Fibroblast of skin of right biceps (primary cell): ENCODE results near the gene TNS2.
A peak's percentile ranks its signal among the peaks of the same experiment; 100 is the strongest.

Experiments
- DNase-seq: peaks from one replicate; pipeline ENCODE4 v3.0.0-alpha.2; 2013

TNS2 gene

DNA sequence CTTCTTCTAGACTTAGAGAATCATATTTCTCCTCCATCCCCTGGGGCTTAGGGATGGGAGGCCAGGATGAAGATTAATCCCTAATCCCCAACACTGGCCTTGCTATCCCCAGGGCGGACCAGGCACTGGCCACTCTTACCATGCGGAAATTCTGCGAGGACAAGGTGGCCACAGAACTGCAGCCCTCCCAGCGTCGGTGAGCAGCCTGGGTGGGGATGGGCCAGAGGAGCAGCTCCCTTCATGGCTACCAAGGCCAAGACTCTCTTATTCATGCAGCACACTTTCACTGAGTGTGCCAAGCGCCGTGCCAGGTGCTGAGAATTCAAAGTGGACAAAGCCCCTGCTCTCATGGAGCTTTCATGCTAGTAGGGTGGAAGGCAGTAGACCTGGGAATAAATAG, 7.0 kb downstream of the TNS2 start:
- no peak for DNase-seq

GRCh38 chr12:53057816-53058500, 8.1 kb downstream of the TNS2 start:
- no peak for DNase-seq

DNA sequence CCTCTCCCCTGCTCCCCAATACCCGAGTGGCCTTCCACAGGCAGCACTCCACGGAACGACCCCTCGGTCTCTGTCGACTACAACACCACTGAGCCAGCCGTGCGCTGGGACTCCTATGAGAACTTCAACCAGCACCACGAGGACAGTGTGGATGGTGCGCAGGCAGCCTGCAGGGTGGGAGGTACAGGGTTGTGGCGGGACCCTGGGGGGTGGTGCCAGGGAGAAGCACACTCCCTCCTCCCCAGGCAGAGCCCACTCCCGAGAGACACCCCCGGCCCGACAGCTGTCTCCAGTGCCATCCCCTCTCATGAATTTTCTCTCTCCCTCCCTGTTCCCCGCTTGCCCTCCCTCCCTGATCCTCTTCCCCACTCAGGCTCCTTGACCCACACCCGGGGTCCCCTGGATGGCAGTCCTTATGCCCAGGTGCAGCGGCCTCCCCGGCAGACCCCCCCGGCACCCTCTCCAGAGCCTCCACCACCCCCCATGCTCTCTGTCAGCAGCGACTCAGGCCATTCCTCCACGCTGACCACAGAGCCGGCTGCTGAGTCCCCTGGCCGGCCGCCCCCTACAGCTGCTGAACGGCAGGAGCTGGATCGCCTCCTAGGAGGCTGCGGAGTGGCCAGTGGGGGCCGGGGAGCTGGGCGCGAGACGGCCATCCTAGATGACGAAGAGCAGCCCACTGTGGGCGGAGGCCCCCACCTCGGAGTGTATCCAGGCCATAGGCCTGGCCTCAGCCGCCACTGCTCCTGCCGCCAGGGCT, 9.0 kb downstream of the TNS2 start:
- DNase-seq, result no peak

DNA sequence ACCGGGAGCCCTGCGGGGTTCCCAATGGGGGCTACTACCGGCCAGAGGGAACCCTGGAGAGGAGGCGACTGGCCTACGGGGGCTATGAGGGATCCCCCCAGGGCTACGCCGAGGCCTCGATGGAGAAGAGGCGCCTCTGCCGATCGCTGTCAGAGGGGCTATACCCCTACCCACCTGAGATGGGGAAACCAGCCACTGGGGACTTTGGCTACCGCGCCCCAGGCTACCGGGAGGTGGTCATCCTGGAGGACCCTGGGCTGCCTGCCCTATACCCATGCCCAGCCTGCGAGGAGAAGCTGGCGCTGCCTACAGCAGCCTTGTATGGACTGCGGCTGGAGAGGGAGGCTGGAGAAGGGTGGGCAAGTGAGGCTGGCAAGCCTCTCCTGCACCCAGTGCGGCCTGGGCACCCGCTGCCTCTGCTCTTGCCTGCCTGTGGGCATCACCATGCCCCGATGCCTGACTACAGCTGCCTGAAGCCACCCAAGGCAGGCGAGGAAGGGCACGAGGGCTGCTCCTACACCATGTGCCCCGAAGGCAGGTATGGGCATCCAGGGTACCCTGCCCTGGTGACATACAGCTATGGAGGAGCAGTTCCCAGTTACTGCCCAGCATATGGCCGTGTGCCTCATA, 9.7 kb downstream of the TNS2 start:
- no peak for DNase-seq

GRCh38 chr12:53060064-53060720, 10.3 kb downstream of the TNS2 start:
- no peak for DNase-seq

DNA sequence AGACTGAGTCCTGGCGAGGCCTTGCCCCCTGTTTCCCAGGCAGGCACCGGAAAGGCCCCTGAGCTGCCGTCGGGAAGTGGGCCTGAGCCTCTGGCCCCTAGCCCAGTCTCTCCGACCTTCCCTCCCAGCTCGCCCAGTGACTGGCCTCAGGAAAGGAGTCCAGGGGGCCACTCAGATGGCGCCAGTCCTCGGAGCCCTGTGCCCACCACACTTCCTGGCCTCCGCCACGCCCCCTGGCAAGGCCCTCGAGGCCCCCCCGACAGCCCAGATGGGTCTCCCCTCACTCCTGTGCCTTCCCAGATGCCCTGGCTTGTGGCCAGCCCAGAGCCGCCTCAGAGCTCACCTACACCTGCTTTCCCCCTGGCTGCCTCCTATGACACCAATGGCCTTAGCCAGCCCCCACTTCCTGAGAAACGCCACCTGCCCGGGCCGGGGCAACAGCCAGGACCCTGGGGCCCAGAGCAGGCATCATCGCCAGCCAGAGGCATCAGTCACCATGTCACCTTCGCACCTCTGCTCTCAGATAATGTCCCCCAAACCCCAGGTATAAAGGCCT, 10.9 kb downstream of the TNS2 start:
- DNase-seq, result no peak

GRCh38 chr12:53061404-53062010, 11.6 kb downstream of the TNS2 start:
- no peak for DNase-seq

GRCh38 chr12:53062011-53062961, 12.4 kb downstream of the TNS2 start:
- no peak for DNase-seq

DNA sequence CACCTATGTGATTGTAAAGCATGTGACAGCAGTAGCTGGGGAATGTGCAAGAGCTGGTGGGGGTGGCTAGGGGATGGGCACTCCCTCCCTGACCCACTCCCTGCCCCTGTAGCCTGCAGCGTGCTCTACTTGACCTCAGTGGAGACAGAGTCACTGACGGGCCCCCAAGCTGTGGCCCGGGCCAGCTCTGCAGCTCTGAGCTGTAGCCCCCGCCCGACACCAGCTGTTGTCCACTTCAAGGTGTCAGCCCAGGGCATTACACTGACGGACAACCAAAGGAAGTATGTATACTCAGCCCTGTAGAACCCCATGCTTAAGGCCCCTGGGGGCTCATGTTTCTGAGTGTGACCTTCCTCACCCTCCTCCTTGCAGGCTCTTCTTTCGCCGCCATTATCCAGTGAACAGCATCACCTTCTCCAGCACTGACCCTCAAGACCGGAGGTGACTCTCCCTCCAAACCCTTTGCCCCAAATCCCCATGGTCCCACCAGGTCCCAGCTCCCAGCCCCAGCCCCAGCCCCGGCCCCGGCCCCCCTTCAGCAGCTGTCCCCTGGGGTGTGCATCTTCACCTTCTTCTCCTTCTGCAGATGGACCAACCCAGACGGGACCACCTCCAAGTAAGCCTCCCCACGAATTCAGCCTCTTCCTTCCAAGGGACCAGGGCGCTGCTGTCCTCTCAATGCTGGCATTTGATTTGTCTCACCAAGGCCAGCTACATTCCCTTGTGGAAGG, 13.3 kb downstream of the TNS2 start:
- no peak for DNase-seq

GRCh38 chr12:53063708-53064612, 14.1 kb downstream of the TNS2 start:
- DNase-seq, result peak; percentile 66

- no peak for DNase-seq
Measured at GRCh38 chr12:53064613-53065436, 15.0 kb downstream of the TNS2 start.

- DNase-seq, result no peak
Measured at GRCh38 chr12:53065470-53065869, 15.6 kb downstream of the TNS2 start.

GRCh38 chr12:53065975-53066931, 16.4 kb downstream of the TNS2 start:
- DNase-seq, result peak; percentile 82

DNA sequence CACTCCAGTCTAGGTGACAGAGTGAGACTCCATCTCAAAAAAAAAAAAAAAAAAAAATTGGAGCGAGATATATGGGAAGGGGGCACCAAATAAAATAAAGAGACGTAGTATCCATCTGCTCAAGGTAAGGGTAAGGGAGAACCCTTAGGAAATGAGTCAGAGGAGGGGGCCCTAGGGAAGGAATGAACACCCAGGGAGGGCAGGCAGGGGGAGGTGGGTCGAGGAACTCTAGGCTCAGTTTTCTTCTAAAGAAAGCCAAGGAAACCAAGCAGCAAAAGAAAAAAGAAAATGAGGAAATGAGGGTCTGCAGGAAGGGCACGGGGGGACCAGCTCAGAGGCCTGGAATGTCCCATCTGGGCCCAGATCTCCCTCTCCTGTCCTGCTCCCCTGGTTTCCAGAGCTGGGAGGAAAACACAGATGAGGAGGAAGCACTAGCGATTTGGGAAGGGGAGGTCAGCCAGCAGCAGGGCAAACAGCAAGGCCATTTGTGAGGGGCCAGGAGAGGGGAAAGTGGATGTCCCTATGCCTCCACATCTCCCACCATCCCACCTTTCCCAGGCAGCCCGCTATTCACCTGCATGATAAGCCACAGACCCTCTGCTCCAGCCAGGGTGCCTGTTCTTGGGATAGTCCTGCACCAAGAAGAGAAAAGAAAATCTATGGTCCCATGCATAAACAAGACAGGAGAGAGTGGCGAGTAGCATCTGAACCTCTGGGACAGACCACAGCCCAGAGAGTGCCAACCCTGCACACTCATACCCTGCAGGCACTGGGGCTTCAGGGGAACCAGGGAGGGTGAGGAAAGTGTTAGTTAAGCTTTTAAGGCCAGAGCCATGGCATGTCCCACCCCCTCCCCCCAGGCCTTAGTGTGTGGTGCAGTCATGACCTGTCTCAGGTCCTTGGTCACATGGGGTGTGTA, 17.5 kb downstream of the TNS2 start:
- DNase-seq, result peak; percentile 56

DNA sequence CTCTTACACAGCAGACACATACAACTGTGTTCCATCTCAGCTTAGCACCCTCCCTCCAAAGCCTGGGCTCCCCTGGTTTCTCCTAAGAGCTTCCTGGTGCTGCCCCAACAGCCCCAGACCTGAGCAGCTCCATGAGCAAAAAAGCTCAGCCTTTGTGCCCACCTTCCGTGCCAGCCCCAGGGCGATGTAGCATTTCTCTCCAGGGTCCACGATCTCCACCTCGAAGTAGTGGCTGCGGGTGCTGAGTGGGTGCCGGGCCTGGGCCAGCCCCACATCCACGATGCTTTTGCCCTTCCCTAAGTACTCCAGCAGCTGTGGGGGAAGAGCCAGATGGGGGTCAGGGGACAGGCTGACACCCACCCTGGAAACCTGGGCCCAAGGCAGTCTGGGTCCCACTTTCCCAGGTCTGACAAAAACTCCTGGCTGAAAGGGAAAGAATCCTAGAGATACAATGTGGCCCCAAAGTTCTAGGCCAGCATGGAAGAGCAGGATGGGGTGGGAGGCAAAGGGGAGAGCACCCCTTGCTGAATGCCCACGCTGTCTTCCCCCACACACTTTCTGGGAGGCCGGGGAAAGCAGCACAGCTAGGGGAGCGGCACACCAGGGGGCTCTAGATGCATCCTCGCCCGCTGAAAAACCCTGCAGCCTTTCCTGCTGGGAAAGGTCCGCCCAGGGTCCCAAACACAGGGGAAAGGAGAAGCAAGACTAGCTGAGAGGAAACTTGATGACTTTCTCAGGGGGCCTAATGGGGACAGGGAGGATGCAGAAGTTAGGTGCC, 18.3 kb downstream of the TNS2 start:
- DNase-seq, result no peak
